OCI-LY3 (cell line): ENCODE data around the gene TMEM37.

ENCODE experiments used
- CTCF ChIP-seq: fragments of 200-600, 300-600 bp; sonication (generic); IDR thresholded peaks from 2 replicates; pipeline ENCODE4 v1.5.1; 2014; ENCODE audit warnings: antibody characterized with exemption, low read length, low read depth
- EZH2phosphoT487 ChIP-seq: fragments of 200-600 bp; shearing (Covaris generic); IDR thresholded peaks from 2 replicates; pipeline ENCODE4 v1.6.1; 2018; ENCODE audit warnings: antibody characterized with exemption, mixed run types, low read depth

- TF ChIP-seq CTCF (no peak), EZH2phosphoT487 (no peak)
These were observed 8.6 kb upstream of the TMEM37 start for GRCh38 chr2:119423108-119423444.
